Measurements from ENCODE around the gene COL4A2.

DNA sequence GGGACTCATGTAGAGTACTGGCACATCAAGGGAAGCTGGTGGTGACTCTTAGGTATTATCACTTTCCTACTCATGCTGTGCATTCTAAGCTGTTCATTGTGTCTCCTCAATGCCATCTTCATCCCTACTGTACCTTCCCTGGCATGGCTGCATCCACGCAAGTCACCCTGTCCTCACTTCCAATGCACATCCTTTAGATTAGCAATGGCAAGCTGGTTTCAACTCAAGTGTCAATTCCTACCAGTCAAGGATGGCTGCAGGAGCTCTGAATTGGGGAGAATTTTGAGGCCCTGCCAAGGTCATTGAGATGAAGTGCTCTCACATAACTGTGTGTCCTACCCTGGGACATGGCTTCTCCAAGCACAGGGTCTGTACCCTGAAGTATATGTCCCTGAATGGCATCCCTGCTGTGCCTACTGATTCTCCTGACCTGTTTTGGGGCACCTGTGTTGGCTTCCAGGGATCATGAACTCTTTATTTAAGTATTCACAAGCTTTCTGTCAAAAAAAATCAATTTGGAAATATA, 24.7 kb upstream of the COL4A2 start:
- TF ChIP-seq, protein P1, sequence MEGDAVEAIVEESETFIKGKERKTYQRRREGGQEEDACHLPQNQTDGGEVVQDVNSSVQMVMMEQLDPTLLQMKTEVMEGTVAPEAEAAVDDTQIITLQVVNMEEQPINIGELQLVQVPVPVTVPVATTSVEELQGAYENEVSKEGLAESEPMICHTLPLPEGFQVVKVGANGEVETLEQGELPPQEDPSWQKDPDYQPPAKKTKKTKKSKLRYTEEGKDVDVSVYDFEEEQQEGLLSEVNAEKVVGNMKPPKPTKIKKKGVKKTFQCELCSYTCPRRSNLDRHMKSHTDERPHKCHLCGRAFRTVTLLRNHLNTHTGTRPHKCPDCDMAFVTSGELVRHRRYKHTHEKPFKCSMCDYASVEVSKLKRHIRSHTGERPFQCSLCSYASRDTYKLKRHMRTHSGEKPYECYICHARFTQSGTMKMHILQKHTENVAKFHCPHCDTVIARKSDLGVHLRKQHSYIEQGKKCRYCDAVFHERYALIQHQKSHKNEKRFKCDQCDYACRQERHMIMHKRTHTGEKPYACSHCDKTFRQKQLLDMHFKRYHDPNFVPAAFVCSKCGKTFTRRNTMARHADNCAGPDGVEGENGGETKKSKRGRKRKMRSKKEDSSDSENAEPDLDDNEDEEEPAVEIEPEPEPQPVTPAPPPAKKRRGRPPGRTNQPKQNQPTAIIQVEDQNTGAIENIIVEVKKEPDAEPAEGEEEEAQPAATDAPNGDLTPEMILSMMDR (IDR thresholded peaks at IDR 0.05; ENCODE audit: low read length) = no peak
- TF ChIP-seq EZH2 (optimal IDR thresholded peaks at IDR 0.05; ENCODE audit: low read depth, low read length) (no peak), EZH2phosphoT487 (IDR thresholded peaks at IDR 0.05; ENCODE audit: low read length) (no peak)

Data from MM.1S (cell line).